ENCODE data around the gene NUP210.

The NUP210 gene

GRCh38 chr3:13346481-13347389 is 73.4 kb downstream of the NUP210 start:
- DNase-seq: peak; percentile 81

GRCh38 chr3:13345772-13346171 is 74.3 kb downstream of the NUP210 start:
- no peak for DNase-seq

- no peak for DNase-seq
Observed at GRCh38 chr3:13345284-13345683, 74.8 kb downstream of the NUP210 start.

- DNase-seq: no peak
Observed at GRCh38 chr3:13344663-13345062, 75.5 kb downstream of the NUP210 start.

GRCh38 chr3:13343601-13344000 is 76.5 kb downstream of the NUP210 start:
- peak; percentile 20 for DNase-seq

- no peak for DNase-seq
Observed at GRCh38 chr3:13341229-13341905, 78.8 kb downstream of the NUP210 start.

- DNase-seq: no peak
Observed at GRCh38 chr3:13339833-13340232, 80.3 kb downstream of the NUP210 start.

- DNase-seq: no peak
Observed at GRCh38 chr3:13338996-13339395, 81.1 kb downstream of the NUP210 start.

- DNase-seq: no peak
Observed at GRCh38 chr3:13338231-13338630, 81.9 kb downstream of the NUP210 start.

- no peak for DNase-seq
Observed at GRCh38 chr3:13336592-13336991, 83.5 kb downstream of the NUP210 start.

- no peak for DNase-seq
Observed at GRCh38 chr3:13335503-13335902, 84.6 kb downstream of the NUP210 start.

- no peak for DNase-seq
Observed at GRCh38 chr3:13335059-13335458, 85.1 kb downstream of the NUP210 start.

GRCh38 chr3:13333236-13333897 is 86.8 kb downstream of the NUP210 start:
- no peak for DNase-seq

- DNase-seq: no peak
Observed at GRCh38 chr3:13332740-13333139, 87.4 kb downstream of the NUP210 start.

- no peak for DNase-seq
Observed at GRCh38 chr3:13332158-13332557, 88.0 kb downstream of the NUP210 start.

GRCh38 chr3:13329746-13330145 is 90.4 kb downstream of the NUP210 start:
- DNase-seq: no peak

GRCh38 chr3:13325892-13326443 is 94.2 kb downstream of the NUP210 start:
- no peak for DNase-seq

- DNase-seq: no peak
Observed at GRCh38 chr3:13324835-13325501, 95.2 kb downstream of the NUP210 start.

GRCh38 chr3:13323822-13324221 is 96.3 kb downstream of the NUP210 start:
- DNase-seq: no peak

- DNase-seq: no peak
Observed at GRCh38 chr3:13322324-13322723, 97.8 kb downstream of the NUP210 start.

GRCh38 chr3:13319564-13320220 is 100.4 kb downstream of the NUP210 start:
- no peak for DNase-seq

Data from CD4-positive, alpha-beta T cell treated with Interleukin-12 subunit alpha and Interleukin-12 subunit beta, for 1 hour (primary cell).